ENCODE measurements around the gene NBEAL1.

Gene NBEAL1

GRCh38 chr2:203237346-203238238 lies 222.9 kb downstream of the NBEAL1 start:
- peak overlapping the region; percentile 94 for H3K27ac ChIP-seq (ENCODE audit: low read length)
- H3K4me3 ChIP-seq (ENCODE audit: low read depth in 1 of 2, low read length in 2 of 2) = peak overlapping the region; percentile 65 to 73; a peak in 3 of 4 replicates

GRCh38 chr2:203238292-203238703 lies 223.6 kb downstream of the NBEAL1 start:
- Histone ChIP-seq H3K79me2 (ENCODE audit: insufficient read depth, low read length) (peaks cover 45% of the 10 kb centered on the region), H3K4me3 (ENCODE audit: low read depth in 1 of 2, low read length in 2 of 2) (peak overlapping the region; percentile 65 to 73; a peak in 3 of 4 replicates), H3K4me2 (ENCODE audit: insufficient read depth, low read length) (peak overlapping the region; percentile 62), H3K27ac (ENCODE audit: low read length) (peak overlapping the region; percentile 94), H3K9ac (ENCODE audit: low read depth, low read length) (peak overlapping the region; percentile 80), H2AFZ (ENCODE audit: low read depth, low read length) (peak overlapping the region; percentile 74), H3K36me3 (ENCODE audit: insufficient read depth, low read length) (peaks cover 12% of the 10 kb centered on the region), H3K4me1 (ENCODE audit: insufficient read depth, low read length) (peaks cover 28% of the 10 kb centered on the region), H4K20me1 (ENCODE audit: insufficient read depth, low read length) (no peaks in the 10 kb centered on the region), H3K27me3 (ENCODE audit: insufficient read depth, low read length, poor library complexity) (no peaks in the 10 kb centered on the region), H3K9me3 (ENCODE audit: insufficient read depth, low read length, severe bottlenecking) (no peaks in the 10 kb centered on the region)
- ATAC-seq (ENCODE audit: insufficient read depth, low read depth) (peak; percentile 0; the same call in 1 of the 3 replicates), DNase-seq (no peak)
- TF ChIP-seq CTCF (IDR thresholded peaks at IDR 0.05; ENCODE audit: borderline replicate concordance, extremely low read depth, low read length, poor library complexity, severe bottlenecking) = no peak

More at GRCh38 chr2:203237346-203238238, 222.9 kb downstream of the NBEAL1 start:
- Histone ChIP-seq H3K79me2 (ENCODE audit: insufficient read depth, low read length) (peaks cover 38% of the 10 kb centered on the region), H4K20me1 (ENCODE audit: insufficient read depth, low read length) (no peaks in the 10 kb centered on the region), H3K9ac (ENCODE audit: low read depth, low read length) (peak overlapping the region; percentile 80), H3K4me1 (ENCODE audit: insufficient read depth, low read length) (peaks cover 28% of the 10 kb centered on the region), H3K27me3 (ENCODE audit: insufficient read depth, low read length, poor library complexity) (no peaks in the 10 kb centered on the region), H3K36me3 (ENCODE audit: insufficient read depth, low read length) (peaks cover 6% of the 10 kb centered on the region; the same call in 1 of the 2 replicates), H3K4me2 (ENCODE audit: insufficient read depth, low read length) (peak overlapping the region; percentile 62), H3K9me3 (ENCODE audit: insufficient read depth, low read length, severe bottlenecking) (no peaks in the 10 kb centered on the region), H2AFZ (ENCODE audit: low read depth, low read length) (peak overlapping the region; percentile 74)
- TF ChIP-seq EZH2 (IDR thresholded peaks at IDR 0.05; ENCODE audit: borderline replicate concordance, low read depth, low read length, severe bottlenecking) = no peak
- TF ChIP-seq CTCF (IDR thresholded peaks at IDR 0.05; ENCODE audit: borderline replicate concordance, extremely low read depth, low read length, poor library complexity, severe bottlenecking) = no peak
- DNase-seq = peak; percentile 11
- no peak for ATAC-seq (ENCODE audit: insufficient read depth, low read depth)

GRCh38 chr2:203238704-203239526 lies 224.2 kb downstream of the NBEAL1 start, which contains the start of gene CYP20A1:
Gene CYP20A1, plus strand, starts transcription at chr2:203239018. Its CDS starts 45 bp downstream, at chr2:203239063.
- ATAC-seq (ENCODE audit: insufficient read depth, low read depth) (peak; percentile 86), DNase-seq (peak; percentile 98)
- Histone ChIP-seq H3K4me3 (ENCODE audit: low read depth in 1 of 2, low read length in 2 of 2) (peak within 1 kb of the TSS; percentile 65 to 73), H3K36me3 (ENCODE audit: insufficient read depth, low read length) (peaks cover 16% of the 10 kb centered on the region), H2AFZ (ENCODE audit: low read depth, low read length) (peak within 1 kb of the TSS; percentile 87), H4K20me1 (ENCODE audit: insufficient read depth, low read length) (no peaks in the 10 kb centered on the region), H3K27me3 (ENCODE audit: insufficient read depth, low read length, poor library complexity) (no peaks in the 10 kb centered on the region), H3K4me2 (ENCODE audit: insufficient read depth, low read length) (peak within 1 kb of the TSS; percentile 62), H3K4me1 (ENCODE audit: insufficient read depth, low read length) (peaks cover 28% of the 10 kb centered on the region), H3K79me2 (ENCODE audit: insufficient read depth, low read length) (peaks cover 48% of the 10 kb centered on the region), H3K9ac (ENCODE audit: low read depth, low read length) (peak within 1 kb of the TSS; percentile 80), H3K27ac (ENCODE audit: low read length) (peak within 1 kb of the TSS; percentile 94), H3K9me3 (ENCODE audit: insufficient read depth, low read length, severe bottlenecking) (no peaks in the 10 kb centered on the region)
- TF ChIP-seq EZH2 (IDR thresholded peaks at IDR 0.05; ENCODE audit: borderline replicate concordance, low read depth, low read length, severe bottlenecking) = no peak
- peak; percentile 57 for TF ChIP-seq CTCF (IDR thresholded peaks at IDR 0.05; ENCODE audit: borderline replicate concordance, extremely low read depth, low read length, poor library complexity, severe bottlenecking)
